ENCODE data around the gene GLB1L3.

DNA sequence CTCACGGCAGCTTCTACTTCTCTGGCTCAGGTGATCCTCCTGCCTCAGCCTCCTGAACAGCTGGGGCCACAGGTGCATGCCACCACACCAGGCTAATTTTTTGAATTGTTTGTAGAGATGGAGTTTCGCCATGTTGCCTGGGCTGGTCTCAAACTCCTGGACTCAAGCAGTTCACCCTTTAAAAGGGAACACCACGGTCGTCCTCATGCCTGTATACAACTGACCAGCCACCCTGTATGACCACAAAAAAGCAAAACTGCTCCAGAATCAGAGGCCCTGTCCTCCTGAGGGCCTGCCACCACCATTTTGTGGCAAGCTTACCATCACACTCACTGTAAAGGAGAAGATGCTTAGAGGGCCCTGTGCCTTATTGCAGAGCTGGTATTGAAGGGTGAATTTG lies 2.2 kb downstream of the GLB1L3 start:
- TF ChIP-seq GATA3 (IDR thresholded peaks at IDR 0.05; ENCODE audit: low read depth, low read length) = no peak
- no peak for TF ChIP-seq GATA2 (IDR thresholded peaks at IDR 0.05; ENCODE audit: low read depth, low read length)
